GM20000 (cell line): ENCODE data around the gene KDM1A.

ENCODE experiments used
- DNase-seq: peaks from one replicate; pipeline ENCODE4 v3.0.0; 2012; ENCODE audit warnings: low spot score
- CTCF ChIP-seq: IDR thresholded peaks from 2 replicates; pipeline ENCODE4 v1.5.1; 2012; ENCODE audit warnings: mild to moderate bottlenecking, control low read depth; ENCODE audit errors: extremely low read depth, missing control alignments

KDM1A gene

GRCh38 chr1:23132033-23132432 is 112.8 kb downstream of the KDM1A start:
- no peak for TF ChIP-seq CTCF
- DNase-seq = no peak
